GM18867 (cell line): ENCODE results near the gene SOS1.
"Not testable (repeated sequence)": the region's sequence is repeated elsewhere in the genome, so short reads cannot be mapped to it uniquely, and the experiment has no call there.

Experiments used
- ATAC-seq: cut with Tn5 transposase; IDR thresholded peaks from one replicate; pipeline ENCODE4 v1.9.1; 2021; ENCODE audit warnings: mild to moderate bottlenecking, moderate library complexity; ENCODE audit not compliant: unreplicated experiment

The SOS1 gene

DNA sequence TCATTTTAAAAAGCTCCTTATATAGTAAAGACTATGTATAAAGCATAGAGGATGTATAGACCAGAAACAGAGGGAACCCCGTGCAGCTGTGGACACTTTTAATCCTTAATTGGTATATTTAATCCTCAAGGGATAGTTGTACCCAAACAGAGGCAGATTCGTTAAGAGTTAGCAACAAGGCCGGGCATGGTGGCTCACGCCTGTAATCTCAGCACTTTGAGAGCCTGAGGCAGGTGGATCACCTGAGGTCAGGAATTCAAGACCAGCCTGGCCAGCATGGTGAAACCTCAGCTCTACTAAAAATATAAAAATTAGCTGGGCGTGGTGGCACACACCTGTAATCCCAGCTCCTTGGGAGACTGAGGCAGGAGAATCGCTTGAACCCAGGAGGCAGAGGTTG lies 184.3 kb downstream of the SOS1 start:
- ATAC-seq: not testable (repeated sequence)

DNA sequence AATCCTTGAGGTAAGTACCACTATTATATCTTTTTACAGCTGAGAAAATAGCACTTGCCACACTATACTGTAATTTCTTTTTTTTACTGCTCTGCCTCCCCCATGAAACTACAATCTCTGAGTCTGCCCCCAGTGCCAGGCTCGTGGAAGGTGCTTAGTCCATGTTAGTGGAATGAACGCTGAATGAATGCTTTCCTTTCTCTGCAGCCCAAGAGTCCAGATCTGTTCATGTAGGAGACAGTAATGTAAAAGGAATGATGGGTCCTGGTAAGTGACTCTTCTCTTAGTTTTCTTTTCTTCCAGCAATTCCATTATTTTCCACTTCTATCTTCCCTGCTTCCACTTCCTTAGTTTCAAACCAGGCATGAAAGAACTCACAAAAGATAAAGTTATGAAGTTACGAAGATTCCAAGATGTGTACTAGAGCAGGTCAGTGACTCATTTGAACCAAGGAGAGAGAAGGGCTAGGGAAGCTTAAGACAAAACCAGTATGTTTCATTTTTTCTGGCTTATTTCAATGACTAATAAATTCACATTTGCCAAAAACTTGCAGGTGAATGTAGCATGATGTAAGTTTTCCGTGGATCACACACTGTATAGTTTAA lies 185.2 kb downstream of the SOS1 start:
- no peak for ATAC-seq

DNA sequence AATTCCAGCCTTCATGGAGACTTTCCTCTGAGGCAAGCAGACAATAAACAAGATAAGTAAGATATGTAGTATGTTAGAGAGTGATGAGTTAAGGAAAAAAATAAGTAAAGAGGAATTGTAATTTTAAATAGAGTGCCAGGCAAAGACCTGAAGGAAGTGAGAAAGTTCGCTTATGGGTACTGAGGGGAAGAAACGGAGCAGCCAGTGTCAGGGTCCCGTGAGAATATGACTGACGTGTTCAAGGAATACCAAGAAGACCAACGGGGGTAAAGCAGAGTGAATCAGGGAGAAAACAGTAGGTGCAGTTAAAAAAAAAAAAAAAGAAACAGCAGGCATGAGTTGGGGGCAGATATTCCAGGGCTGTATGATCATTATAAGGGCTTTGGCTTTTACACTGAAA lies 186.1 kb downstream of the SOS1 start:
- ATAC-seq: no peak

DNA sequence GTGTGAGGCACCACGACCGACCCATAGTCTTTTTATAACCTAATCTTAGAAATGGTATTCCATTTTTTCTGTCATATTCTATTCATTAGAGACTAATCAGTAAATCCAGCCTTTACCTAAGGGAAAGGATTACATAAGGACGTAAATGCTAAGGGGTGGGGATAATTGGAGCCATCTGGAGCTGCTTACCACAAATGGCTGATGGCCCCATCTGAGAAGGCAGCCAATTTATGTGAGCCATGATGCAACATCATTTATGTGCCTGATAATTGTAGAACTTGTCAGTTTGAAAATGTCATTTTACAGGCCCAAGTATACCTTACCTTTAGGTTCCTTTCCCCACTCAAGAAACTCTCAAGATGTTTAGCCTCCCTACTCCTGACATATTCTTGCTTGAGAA lies 187.2 kb downstream of the SOS1 start:
- no peak for ATAC-seq

DNA sequence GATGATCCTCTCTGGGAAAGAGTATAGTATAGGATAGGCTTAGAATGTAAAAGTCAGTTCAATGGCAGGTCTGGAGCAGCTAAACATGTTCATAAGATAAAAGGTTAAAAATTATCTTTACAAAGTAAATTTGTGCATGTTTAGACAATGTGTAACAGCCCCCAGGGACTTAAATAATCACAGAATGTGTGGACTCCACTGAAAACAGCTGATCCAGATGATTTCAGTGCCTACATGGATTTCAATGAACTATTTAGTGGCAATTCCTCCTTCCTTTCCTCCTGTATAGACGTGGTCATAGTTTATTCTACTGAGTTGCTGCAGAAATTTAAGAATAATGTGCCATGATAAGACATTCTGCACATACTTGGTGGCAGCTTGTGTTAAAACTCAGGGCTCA lies 188.3 kb downstream of the SOS1 start:
- ATAC-seq: no peak
